Measurements from ENCODE around the gene CRADD. TPM values are rescaled to one million over a fixed set of nuclear protein-coding genes. Genes with fewer than 3 reads are reported as not detected.
"Not testable (repeated sequence)": the region's sequence is repeated elsewhere in the genome, so short reads cannot be mapped to it uniquely, and the experiment has no call there.

Gene CRADD
- total RNA-seq, 2 donors from 2014 or later = 7.7 to 9.1 TPM

- no peaks in the 10 kb centered on the region for H3K9me3 ChIP-seq (ENCODE audit: control insufficient read depth, low read length)
- H3K4me1 Mint-ChIP-seq = peaks cover 3% of the 10 kb centered on the region
- H3K4me1 ChIP-seq (ENCODE audit: control insufficient read depth, insufficient read depth, low read length) = no peaks in the 10 kb centered on the region
- no peaks in the 10 kb centered on the region for H3K27me3 Mint-ChIP-seq (ENCODE audit: insufficient read depth)
- no peak overlapping the region for H3K4me3 Mint-ChIP-seq
- H3K9me3 Mint-ChIP-seq = no peaks in the 10 kb centered on the region
- H3K9ac ChIP-seq (ENCODE audit: extremely low read depth, low read length, poor library complexity, severe bottlenecking) = no peak overlapping the region
- 88% methylated on average over 2 of the region's 2 CpGs; no CpG with 5 or more reads in 1 of the 2 experiments for WGBS, 2 experiments (ENCODE audit: insufficient coverage in 1 of 2, insufficient read length in 1 of 2)
- no peak overlapping the region for H3K27ac Mint-ChIP-seq
- no peak for TF ChIP-seq CTCF (conservative IDR thresholded peaks at IDR 0.05)
- no peak overlapping the region for H3K4me3 ChIP-seq (ENCODE audit: low read length)
- DNase-seq = no peak
- no peaks in the 10 kb centered on the region for H3K36me3 Mint-ChIP-seq (ENCODE audit: low read depth)
- H3K27ac ChIP-seq (ENCODE audit: low read depth, low read length) = no peak overlapping the region
- no peaks in the 10 kb centered on the region for H3K36me3 ChIP-seq (ENCODE audit: control insufficient read depth, insufficient read depth, low read length)
- H3K27me3 ChIP-seq (ENCODE audit: control insufficient read depth, insufficient read depth, low read length, poor library complexity, severe bottlenecking) = no peaks in the 10 kb centered on the region
These were observed 37.8 kb upstream of the CRADD start for GRCh38 chr12:93639406-93639805.

- not testable (repeated sequence) for H3K36me3 Mint-ChIP-seq (ENCODE audit: low read depth); H3K9ac ChIP-seq (ENCODE audit: extremely low read depth, low read length, poor library complexity, severe bottlenecking); H3K9me3 ChIP-seq (ENCODE audit: control insufficient read depth, low read length); DNase-seq; H3K9me3 Mint-ChIP-seq; H3K27me3 ChIP-seq (ENCODE audit: control insufficient read depth, insufficient read depth, low read length, poor library complexity, severe bottlenecking); H3K27ac Mint-ChIP-seq; H3K4me1 ChIP-seq (ENCODE audit: control insufficient read depth, insufficient read depth, low read length); H3K4me1 Mint-ChIP-seq; H3K36me3 ChIP-seq (ENCODE audit: control insufficient read depth, insufficient read depth, low read length); H3K4me3 Mint-ChIP-seq; H3K4me3 ChIP-seq (ENCODE audit: low read length); H3K27ac ChIP-seq (ENCODE audit: low read depth, low read length); H3K27me3 Mint-ChIP-seq (ENCODE audit: insufficient read depth)
- WGBS, 2 experiments (ENCODE audit: insufficient coverage in 1 of 2, insufficient read length in 1 of 2) = 96 to 100% methylated on average over 2 to 3 of the region's 26 CpGs
These were observed 35.8 kb upstream of the CRADD start for GRCh38 chr12:93641380-93641779.

DNA sequence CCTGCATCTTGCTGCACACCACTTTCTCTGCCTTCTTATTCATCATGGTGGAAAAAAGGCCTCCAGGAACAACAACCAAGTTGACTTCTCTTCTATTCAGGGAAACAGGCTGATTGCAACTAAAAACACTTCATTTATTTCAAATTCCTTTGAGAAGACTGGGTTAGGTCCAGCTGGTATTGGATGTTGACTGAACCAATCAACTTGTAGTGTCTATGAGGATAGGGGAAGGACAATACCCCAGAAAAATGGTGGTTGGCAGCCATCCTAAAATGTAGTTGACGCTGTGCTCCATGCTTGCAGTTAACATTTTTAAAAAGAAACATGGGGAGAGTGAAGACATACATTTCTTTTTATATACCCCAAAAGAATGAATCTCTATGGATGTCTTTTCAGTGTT is 34.4 kb upstream of the CRADD start:
- Mint-ChIP-seq H3K27me3 (ENCODE audit: insufficient read depth) (no peaks in the 10 kb centered on the region), H3K4me1 (peaks cover 8% of the 10 kb centered on the region), H3K36me3 (ENCODE audit: low read depth) (no peaks in the 10 kb centered on the region), H3K9me3 (no peaks in the 10 kb centered on the region), H3K4me3 (no peak overlapping the region), H3K27ac (no peak overlapping the region)
- TF ChIP-seq CTCF (conservative IDR thresholded peaks at IDR 0.05) = no peak
- Histone ChIP-seq H3K36me3 (ENCODE audit: control insufficient read depth, insufficient read depth, low read length) (no peaks in the 10 kb centered on the region), H3K27me3 (ENCODE audit: control insufficient read depth, insufficient read depth, low read length, poor library complexity, severe bottlenecking) (no peaks in the 10 kb centered on the region), H3K9me3 (ENCODE audit: control insufficient read depth, low read length) (no peaks in the 10 kb centered on the region), H3K27ac (ENCODE audit: low read depth, low read length) (no peak overlapping the region), H3K9ac (ENCODE audit: extremely low read depth, low read length, poor library complexity, severe bottlenecking) (no peak overlapping the region), H3K4me1 (ENCODE audit: control insufficient read depth, insufficient read depth, low read length) (no peaks in the 10 kb centered on the region), H3K4me3 (ENCODE audit: low read length) (no peak overlapping the region)
- DNase-seq = no peak
- WGBS, 2 experiments (ENCODE audit: insufficient coverage in 1 of 2, insufficient read length in 1 of 2) = 86% methylated on average over 1 of the region's 1 CpG; no CpG with 5 or more reads in 1 of the 2 experiments

- Mint-ChIP-seq H3K4me3 (no peak overlapping the region), H3K27me3 (ENCODE audit: insufficient read depth) (no peaks in the 10 kb centered on the region), H3K36me3 (ENCODE audit: low read depth) (no peaks in the 10 kb centered on the region), H3K9me3 (no peaks in the 10 kb centered on the region), H3K27ac (no peak overlapping the region), H3K4me1 (peaks cover 5% of the 10 kb centered on the region)
- no peaks in the 10 kb centered on the region for H3K36me3 ChIP-seq (ENCODE audit: control insufficient read depth, insufficient read depth, low read length)
- H3K27ac ChIP-seq (ENCODE audit: low read depth, low read length) = no peak overlapping the region
- H3K9me3 ChIP-seq (ENCODE audit: control insufficient read depth, low read length) = no peaks in the 10 kb centered on the region
- DNase-seq = no peak
- TF ChIP-seq CTCF (conservative IDR thresholded peaks at IDR 0.05) = no peak
- 85 to 92% methylated on average over 1 of the region's 1 CpG for WGBS, 2 experiments (ENCODE audit: insufficient coverage in 1 of 2, insufficient read length in 1 of 2)
- no peaks in the 10 kb centered on the region for H3K4me1 ChIP-seq (ENCODE audit: control insufficient read depth, insufficient read depth, low read length)
- H3K4me3 ChIP-seq (ENCODE audit: low read length) = no peak overlapping the region
- H3K27me3 ChIP-seq (ENCODE audit: control insufficient read depth, insufficient read depth, low read length, poor library complexity, severe bottlenecking) = no peaks in the 10 kb centered on the region
- no peak overlapping the region for H3K9ac ChIP-seq (ENCODE audit: extremely low read depth, low read length, poor library complexity, severe bottlenecking)
These were observed 31.5 kb upstream of the CRADD start for GRCh38 chr12:93645702-93646101.
